Measurements from ENCODE around the gene PDE7B. TPM values are rescaled to one million over a fixed set of nuclear protein-coding genes. Genes with fewer than 3 reads are reported as not detected.

PDE7B gene
- total and polyA plus RNA-seq, 2 of the 13 experiments (the other 11 are each of a cell fraction or from before 2014, with no cell fraction given): not detected

DNA sequence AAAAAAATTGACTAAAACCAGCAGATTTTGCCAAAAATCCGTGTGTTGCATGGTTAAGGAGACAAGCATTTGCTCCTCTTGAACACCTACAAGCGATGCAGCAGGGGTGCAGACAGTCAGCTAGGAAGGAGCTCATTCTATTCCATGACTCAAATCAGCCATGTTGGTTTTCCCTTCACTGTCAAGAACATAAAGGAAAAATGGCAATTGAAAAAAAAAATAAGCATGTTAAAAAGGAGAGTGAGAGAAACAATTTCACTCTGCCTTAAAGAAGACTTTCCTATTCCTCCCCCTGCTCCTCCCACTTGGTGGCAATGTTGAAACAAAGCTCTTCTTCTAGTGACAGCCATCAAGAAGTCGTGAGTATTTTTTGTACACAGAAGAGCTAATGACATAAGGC lies 283.2 kb downstream of the PDE7B start:
- Histone ChIP-seq H3K27ac (ENCODE audit: extremely low read length, insufficient read depth, low read length) (no peak overlapping the region), H3K4me2 (ENCODE audit: low read depth, low read length) (no peak overlapping the region), H3K36me3 (replicated peaks in 1 of 2; ENCODE audit: control insufficient read depth in 1 of 2, insufficient read depth in 2 of 2, low read length in 2 of 2) (no peaks in the 10 kb centered on the region), H3K79me2 (ENCODE audit: insufficient read depth, low read length) (no peaks in the 10 kb centered on the region), H3K4me1 (ENCODE audit: insufficient read depth, low read length) (no peaks in the 10 kb centered on the region), H3K9ac (ENCODE audit: insufficient read depth, low read depth, low read length) (no peak overlapping the region), H4K20me1 (ENCODE audit: insufficient read depth, low read length) (no peaks in the 10 kb centered on the region), H2AFZ (ENCODE audit: low read length) (no peak overlapping the region), H3K27me3 (ENCODE audit: control insufficient read depth in 1 of 2, insufficient read depth in 2 of 2, low read length in 2 of 2) (no peaks in the 10 kb centered on the region), H3K4me3 (replicated peaks in 1 of 3; ENCODE audit: insufficient read depth in 1 of 3, low read depth in 2 of 3, low read length in 3 of 3) (no peak overlapping the region), H3K9me3 (ENCODE audit: low read length) (no peaks in the 10 kb centered on the region)
- ChIA-PET POLR2A (no interaction called here), CTCF (ENCODE audit: low intra/inter-chr PET ratio, low total read pairs) (no interaction called here)
- no peak for DNase-seq (ENCODE audit: low spot score)
- in situ Hi-C loops (cut with HindIII; ENCODE audit: extremely low pct_ligation_motif_present, low pct_unique_long_range_greater_than_20kb): no loop called here
- TF ChIP-seq, protein P1, sequence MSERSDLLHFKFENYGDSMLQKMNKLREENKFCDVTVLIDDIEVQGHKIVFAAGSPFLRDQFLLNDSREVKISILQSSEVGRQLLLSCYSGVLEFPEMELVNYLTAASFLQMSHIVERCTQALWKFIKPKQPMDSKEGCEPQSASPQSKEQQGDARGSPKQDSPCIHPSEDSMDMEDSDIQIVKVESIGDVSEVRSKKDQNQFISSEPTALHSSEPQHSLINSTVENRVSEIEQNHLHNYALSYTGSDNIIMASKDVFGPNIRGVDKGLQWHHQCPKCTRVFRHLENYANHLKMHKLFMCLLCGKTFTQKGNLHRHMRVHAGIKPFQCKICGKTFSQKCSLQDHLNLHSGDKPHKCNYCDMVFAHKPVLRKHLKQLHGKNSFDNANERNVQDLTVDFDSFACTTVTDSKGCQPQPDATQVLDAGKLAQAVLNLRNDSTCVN (CRISPR knock-in tag; IDR thresholded peaks at IDR 0.05; ENCODE audit: borderline replicate concordance): no peak
- no peak for TF ChIP-seq CEBPG (CRISPR knock-in tag; IDR thresholded peaks at IDR 0.05)
- TF ChIP-seq ZNF362 (CRISPR knock-in tag; IDR thresholded peaks at IDR 0.05; ENCODE audit: borderline replicate concordance): no peak
- TF ChIP-seq PHF5A (CRISPR knock-in tag; IDR thresholded peaks at IDR 0.05; ENCODE audit: low read depth, unreplicated experiment): no peak
- TF ChIP-seq ZZZ3 (CRISPR knock-in tag; IDR thresholded peaks at IDR 0.05; ENCODE audit: borderline replicate concordance): no peak
- no peak for TF ChIP-seq SUZ12 (IDR thresholded peaks at IDR 0.05; ENCODE audit: low read depth, low read length)
- no peak for TF ChIP-seq FIP1L1 (IDR thresholded peaks at IDR 0.05; ENCODE audit: borderline replicate concordance, insufficient read depth, low read depth, low read length)
- no peak for TF ChIP-seq AGO2 (optimal IDR thresholded peaks at IDR 0.05; ENCODE audit: low read depth, low read length)
- no peak for TF ChIP-seq SMAD9 (CRISPR knock-in tag; IDR thresholded peaks at IDR 0.05)
- TF ChIP-seq ZNF564 (CRISPR knock-in tag; IDR thresholded peaks at IDR 0.05): no peak
- no peak for FAIRE-seq
- ATAC-seq: no peak
- 0% methylated on average over 3 of the region's 3 CpGs for WGBS (ENCODE audit: low lambda C conversion rate)
- BruUV-seq (replicated peaks): no TSS peak
- intact Hi-C loops (cut with micrococcal nuclease; ENCODE audit: unreplicated experiment): no loop called here
